GM19239 (cell line): ENCODE measurements around the gene USP12.
"Not testable (repeated sequence)": the region's sequence is repeated elsewhere in the genome, so short reads cannot be mapped to it uniquely, and the experiment has no call there.

ENCODE experiments used
- DNase-seq: peaks from one replicate; pipeline ENCODE4 v3.0.0; 2011; ENCODE audit warnings: low spot score; ENCODE audit not compliant: insufficient read length
- FAIRE-seq: peaks from 2 replicates; lab custom pipeline; 2011; peaks lifted over from hg19 to GRCh38; lab: Jason Lieb, UNC

USP12 gene

DNA sequence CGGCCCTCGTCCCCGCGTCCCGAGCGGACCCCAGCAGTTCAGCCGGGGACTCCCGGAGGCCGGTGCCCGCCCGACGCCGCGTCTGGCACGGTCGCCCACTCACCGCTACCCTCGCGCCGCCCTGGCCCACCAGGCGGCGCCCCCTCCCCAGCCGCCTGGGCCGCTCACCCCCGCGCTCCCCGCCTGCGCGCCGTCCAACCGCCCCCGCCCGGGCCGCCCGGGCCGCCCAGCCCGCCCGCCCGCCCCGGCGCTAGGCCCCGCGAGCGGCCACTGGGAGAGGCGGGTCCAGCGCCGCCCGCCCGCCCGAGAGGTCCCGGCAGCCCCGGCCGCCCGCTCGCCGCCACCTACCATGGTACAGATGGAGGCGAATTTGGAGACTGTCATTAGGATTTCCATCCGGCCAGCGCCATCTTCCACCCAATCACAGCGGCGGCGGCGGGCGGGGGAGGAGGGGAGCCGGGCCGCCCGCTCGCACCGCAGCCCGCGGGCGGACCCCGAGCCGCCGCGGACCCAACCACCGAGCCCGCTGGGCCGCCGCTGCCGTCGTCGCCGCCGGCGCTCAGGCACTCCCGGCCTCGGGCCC lies at the start of gene USP12:
Gene USP12, minus strand, starts transcription at position 568 of the 583 bp plus-strand sequence. Its CDS starts 172 bp downstream, at position 396.
- FAIRE-seq (no peak), DNase-seq (no peak)

GRCh38 chr13:27219611-27220010 lies 48.0 kb upstream of the USP12 start:
- FAIRE-seq: no peak
- no peak for DNase-seq

DNA sequence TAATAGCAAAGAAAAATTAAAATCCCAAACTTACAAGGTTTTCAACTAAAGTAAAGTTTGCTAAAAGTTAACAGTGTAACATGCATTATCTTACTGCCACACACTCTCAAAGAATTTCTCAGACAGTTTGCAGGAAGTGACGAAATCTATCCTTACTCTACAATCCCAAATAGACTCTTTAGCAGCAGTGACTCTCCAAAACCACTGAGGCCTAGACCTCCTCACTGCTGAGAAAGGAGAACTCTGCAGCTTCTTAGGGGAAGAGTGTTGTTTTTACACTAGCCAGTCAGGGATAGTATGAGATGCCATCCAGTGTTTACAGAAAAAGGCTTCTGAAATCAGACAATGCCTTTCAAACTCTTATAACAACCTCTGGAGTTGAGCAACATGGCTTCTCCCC lies 47.2 kb upstream of the USP12 start:
- DNase-seq, FAIRE-seq: not testable (repeated sequence)

DNA sequence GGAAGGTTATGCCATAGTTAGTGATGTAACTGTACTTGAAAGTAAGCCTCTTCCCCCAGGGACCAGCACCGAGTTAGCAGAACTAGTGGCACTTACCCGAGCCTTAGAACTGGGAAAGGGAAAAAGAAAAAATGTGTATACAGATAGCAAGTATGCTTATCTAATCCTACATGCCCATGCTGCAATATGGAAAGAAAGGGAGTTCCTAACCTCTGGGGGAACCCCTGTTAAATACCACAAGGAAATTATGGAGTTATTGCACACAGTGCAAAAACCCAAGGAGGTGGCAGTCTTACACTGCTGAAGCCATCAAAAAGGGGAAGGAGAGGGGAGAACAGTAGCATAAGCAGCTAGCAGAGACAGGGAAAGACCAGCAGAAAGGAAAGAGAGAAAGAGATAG lies 46.2 kb upstream of the USP12 start:
- not testable (repeated sequence) for DNase-seq, FAIRE-seq

GRCh38 chr13:27213386-27213785 lies 41.8 kb upstream of the USP12 start:
- not testable (repeated sequence) for DNase-seq, FAIRE-seq

- no peak for FAIRE-seq
- DNase-seq: no peak
Measured at GRCh38 chr13:27211771-27212364, 40.3 kb upstream of the USP12 start.

GRCh38 chr13:27211271-27211670 lies 39.7 kb upstream of the USP12 start:
- DNase-seq (no peak), FAIRE-seq (no peak)

DNA sequence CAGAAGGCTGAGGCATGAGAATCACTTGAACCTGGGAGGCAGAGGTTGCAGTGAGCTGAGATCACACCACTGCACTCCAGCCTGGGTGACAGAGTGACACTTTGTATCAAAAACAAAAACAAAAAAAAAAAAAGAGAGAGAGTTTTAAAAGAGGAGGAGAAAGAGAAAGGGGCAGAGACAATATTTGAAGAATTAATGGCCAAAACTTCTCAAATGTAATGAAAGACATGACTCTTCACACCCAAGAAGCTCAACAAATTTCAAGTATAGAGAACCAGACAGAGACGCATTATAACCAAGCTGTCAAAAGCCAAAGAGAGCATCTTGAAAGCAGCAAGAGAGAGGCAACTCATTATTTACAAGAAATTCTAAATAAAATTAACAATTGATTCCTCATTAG lies 36.9 kb upstream of the USP12 start:
- FAIRE-seq: no peak
- no peak for DNase-seq

GRCh38 chr13:27203854-27204253 lies 32.2 kb upstream of the USP12 start:
- DNase-seq (no peak), FAIRE-seq (no peak)

GRCh38 chr13:27203186-27203585 lies 31.6 kb upstream of the USP12 start:
- FAIRE-seq: no peak
- no peak for DNase-seq

- FAIRE-seq: no peak
- no peak for DNase-seq
Measured at GRCh38 chr13:27201661-27202060, 30.1 kb upstream of the USP12 start.

DNA sequence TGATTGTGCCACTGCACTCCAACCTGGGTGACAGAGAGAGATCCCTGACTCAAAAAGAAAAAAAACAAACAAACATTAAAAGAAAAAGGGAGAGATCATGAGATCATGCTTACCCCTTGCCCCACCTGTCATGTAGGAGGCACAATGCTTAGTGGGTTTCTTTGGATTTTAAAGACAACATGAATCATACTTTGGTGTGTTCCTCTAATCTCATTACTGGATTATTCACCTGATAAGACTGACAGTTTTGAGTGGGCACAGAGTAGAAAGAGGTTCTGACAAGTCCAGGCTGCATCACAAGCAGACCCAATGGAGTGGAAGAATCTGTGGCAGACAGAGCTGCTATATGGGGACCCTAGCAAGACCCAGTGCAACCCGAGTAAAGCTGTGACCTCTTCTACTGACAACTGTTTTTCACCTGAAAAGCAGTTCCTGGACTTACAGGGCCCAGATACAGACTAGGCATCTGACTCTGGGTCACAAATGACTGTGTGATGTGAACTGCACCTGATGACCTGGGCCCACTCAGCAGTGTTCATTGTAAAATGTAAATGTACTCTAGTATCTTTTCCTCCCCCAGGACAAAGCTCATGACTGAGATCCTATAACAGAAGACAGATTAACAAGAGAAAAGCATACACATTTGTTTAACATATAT lies 28.9 kb upstream of the USP12 start:
- no peak for DNase-seq
- FAIRE-seq: no peak

GRCh38 chr13:27199696-27200095 lies 28.1 kb upstream of the USP12 start:
- DNase-seq (no peak), FAIRE-seq (no peak)

- DNase-seq (no peak), FAIRE-seq (no peak)
Measured at GRCh38 chr13:27199211-27199610, 27.6 kb upstream of the USP12 start.

- FAIRE-seq (no peak), DNase-seq (no peak)
Measured at GRCh38 chr13:27194895-27195764, 23.5 kb upstream of the USP12 start.

- FAIRE-seq (no peak), DNase-seq (no peak)
Measured at GRCh38 chr13:27194209-27194608, 22.6 kb upstream of the USP12 start.

- FAIRE-seq (no peak), DNase-seq (no peak)
Measured at GRCh38 chr13:27193496-27193895, 21.9 kb upstream of the USP12 start.

GRCh38 chr13:27192973-27193372 lies 21.4 kb upstream of the USP12 start:
- DNase-seq: no peak
- FAIRE-seq: no peak

DNA sequence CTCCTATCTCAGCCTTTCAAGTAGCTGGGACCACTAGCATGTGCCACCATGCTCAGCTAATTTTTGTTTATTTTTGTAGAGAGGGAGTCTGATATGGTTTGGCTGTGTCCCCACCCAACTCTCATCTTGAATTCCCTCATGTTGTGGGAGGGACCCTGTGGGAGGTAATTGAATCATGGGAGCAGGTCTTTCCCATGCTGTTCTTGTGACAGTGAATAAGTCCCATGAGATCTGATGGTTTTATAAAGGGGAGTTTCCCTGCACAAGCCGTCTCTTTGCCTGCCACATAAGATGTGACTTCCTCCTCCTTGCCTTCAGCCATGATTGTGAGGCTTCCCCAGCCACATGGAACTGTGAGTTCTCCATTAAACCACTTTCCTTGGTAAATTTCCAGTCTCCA lies 20.8 kb upstream of the USP12 start:
- FAIRE-seq: not testable (repeated sequence)

GRCh38 chr13:27189192-27189591 lies 17.6 kb upstream of the USP12 start:
- DNase-seq (no peak), FAIRE-seq (no peak)

More for the DNA sequence above, 20.8 kb upstream of the USP12 start:
- not testable (repeated sequence) for DNase-seq

GRCh38 chr13:27188239-27188638 lies 16.6 kb upstream of the USP12 start:
- no peak for DNase-seq
- FAIRE-seq: no peak
